Measurements from ENCODE around the gene LRTM2. TPM values are rescaled to one million over a fixed set of nuclear protein-coding genes. Genes with fewer than 3 reads are reported as not detected.

Gene LRTM2
- total and polyA plus RNA-seq, 2 of the 4 experiments (the other 2 are of a cell fraction) = not detected

- H3K23ac ChIP-seq (ENCODE audit: low read depth, low read length) = no peak overlapping the region
- in situ Hi-C loops (cut with MboI; ENCODE audit: low sequenced_read_pairs) = no loop called here
- TF ChIP-seq RCOR1 (IDR thresholded peaks at IDR 0.05; ENCODE audit: insufficient replicate concordance, low read length) = no peak
- TF ChIP-seq CTCF (conservative IDR thresholded peaks at IDR 0.05; ENCODE audit: low read depth, low read length) = no peak
- TF ChIP-seq NFE2L2 (IDR thresholded peaks at IDR 0.05; ENCODE audit: low read depth, low read length) = no peak
- TF ChIP-seq POLR2A (IDR thresholded peaks at IDR 0.05; ENCODE audit: low read depth, low read length) = no peak
- no peak for TF ChIP-seq CHD1 (IDR thresholded peaks at IDR 0.05; ENCODE audit: low read depth, low read length)
- no peak for TF ChIP-seq RFX5 (IDR thresholded peaks at IDR 0.05; ENCODE audit: low read depth, low read length)
- TF ChIP-seq RAD21 (IDR thresholded peaks at IDR 0.05; ENCODE audit: low read length) = no peak
- TF ChIP-seq ELK1 (IDR thresholded peaks at IDR 0.05; ENCODE audit: borderline replicate concordance, low read depth, low read length) = no peak
- no peak for TF ChIP-seq SMC3 (IDR thresholded peaks at IDR 0.05; ENCODE audit: low read depth, low read length)
- TF ChIP-seq MAFK (IDR thresholded peaks at IDR 0.05; ENCODE audit: low read depth, low read length) = no peak
- no peak for TF ChIP-seq MXI1 (IDR thresholded peaks at IDR 0.05; ENCODE audit: borderline replicate concordance, low read depth, low read length)
- no peak for TF ChIP-seq CEBPB (IDR thresholded peaks at IDR 0.05; ENCODE audit: low read depth, low read length)
- TF ChIP-seq USF2 (IDR thresholded peaks at IDR 0.05; ENCODE audit: low read depth, low read length) = no peak
- TF ChIP-seq MAZ (IDR thresholded peaks at IDR 0.05; ENCODE audit: borderline replicate concordance, low read depth, low read length) = no peak
- no peak for TF ChIP-seq BHLHE40 (IDR thresholded peaks at IDR 0.05; ENCODE audit: low read depth, low read length)
- TF ChIP-seq FOS (IDR thresholded peaks at IDR 0.05; ENCODE audit: low read depth, low read length) = no peak
- WGBS, 2 experiments (ENCODE audit: extremely low coverage in 2 of 2, insufficient read length in 1 of 2) = 81% methylated on average over 7 of the region's 19 CpGs; no CpG with 5 or more reads in 1 of the 2 experiments
- H2AK9ac ChIP-seq (replicated peaks; ENCODE audit: low read depth, low read length, poor library complexity) = no peak overlapping the region
- no peak overlapping the region for H2BK120ac ChIP-seq (ENCODE audit: low read depth, low read length)
- no peaks in the 10 kb centered on the region for H3K36me3 ChIP-seq (ENCODE audit: control insufficient read depth, insufficient read depth, low read length)
- no peaks in the 10 kb centered on the region for H3K9me3 ChIP-seq (ENCODE audit: control insufficient read depth, insufficient read depth, low read length)
- H4K5ac ChIP-seq (ENCODE audit: low read depth, low read length) = no peak overlapping the region
- no peak for ATAC-seq (ENCODE audit: low read depth)
- H3K4me3 ChIP-seq (ENCODE audit: insufficient read depth, low read depth, low read length) = no peak overlapping the region
- H3K9me1 ChIP-seq (ENCODE audit: insufficient read depth, low read length) = 0 out of 2 replicates have a peak, but pooled peaks cover 3% of the 10 kb centered on the region
- H2AFZ ChIP-seq (replicated peaks; ENCODE audit: low read length, poor library complexity) = no peak overlapping the region
- peaks cover 69% of the 10 kb centered on the region for H3K27me3 ChIP-seq (ENCODE audit: control insufficient read depth, insufficient read depth, low read length)
- no peaks in the 10 kb centered on the region for H3K4me1 ChIP-seq (ENCODE audit: control insufficient read depth, insufficient read depth, low read length)
- dilution Hi-C loops (cut with HindIII; ENCODE audit: low sequenced_read_pairs, unreplicated experiment) = no loop called here
- H3K56ac ChIP-seq (ENCODE audit: extremely low read depth, insufficient read depth, low read length) = no peak overlapping the region
- no peaks in the 10 kb centered on the region for H4K20me1 ChIP-seq (ENCODE audit: insufficient read depth, low read length)
- H3K14ac ChIP-seq (replicated peaks; ENCODE audit: low read depth, low read length) = no peak overlapping the region
- CTCF ChIA-PET = no interaction called here
- no peak overlapping the region for H2BK5ac ChIP-seq (ENCODE audit: low read depth, low read length, poor library complexity, severe bottlenecking)
- no peak overlapping the region for H2BK15ac ChIP-seq (ENCODE audit: low read depth, low read length)
- H4K91ac ChIP-seq (ENCODE audit: insufficient read depth, low read depth, low read length) = no peak overlapping the region
- H3K9ac ChIP-seq (ENCODE audit: low read depth, low read length) = no peak overlapping the region
- no peak for DNase-seq
- no TSS peak for BruUV-seq (replicated peaks)
- H3K4ac ChIP-seq (ENCODE audit: low read depth, low read length) = no peak overlapping the region
- H3K79me1 ChIP-seq (ENCODE audit: low read depth in 1 of 2, low read length in 2 of 2) = no peaks in the 10 kb centered on the region
- H3K27ac ChIP-seq (ENCODE audit: insufficient read depth, low read length) = no peak overlapping the region
- intact Hi-C loops (cut with micrococcal nuclease) = no loop called here
- POLR2A ChIA-PET (ENCODE audit: unreplicated experiment) = no interaction called here
- H4K8ac ChIP-seq (ENCODE audit: low read depth in 2 of 2, low read length in 2 of 2) = no peak overlapping the region
- H2AK5ac ChIP-seq (ENCODE audit: low read depth, low read length) = no peak overlapping the region
- H3K18ac ChIP-seq (ENCODE audit: low read depth, low read length) = no peak overlapping the region
- H3K4me2 ChIP-seq (ENCODE audit: low read depth, low read length) = no peak overlapping the region
- no peak overlapping the region for H2BK20ac ChIP-seq (ENCODE audit: low read depth, low read length)
Measured at GRCh38 chr12:1882850-1883470, 62.6 kb downstream of the LRTM2 start.

Data from IMR-90 (cell line).